ENCODE measurements around the gene TIMM44. TPM values are rescaled to one million over a fixed set of nuclear protein-coding genes. Genes with fewer than 3 reads are reported as not detected.
A peak's percentile ranks its signal among the peaks of the same experiment; 100 is the strongest.
"Not testable (repeated sequence)": the region's sequence is repeated elsewhere in the genome, so short reads cannot be mapped to it uniquely, and the experiment has no call there.

The TIMM44 gene
- total RNA-seq, 2 donors from 2014 or later, result 47.3 to 83.4 TPM

- TF ChIP-seq POLR2AphosphoS5 (IDR thresholded peaks at IDR 0.05) (peak; percentile 82), POLR2A (IDR thresholded peaks at IDR 0.05) (peak; percentile 81), CTCF (IDR thresholded peaks at IDR 0.05) (peak in 2 of 4 experiments; percentile 0 to 15)
- H3K27ac ChIP-seq, result peak overlapping the region; percentile 93 to 96
- H3K27me3 ChIP-seq (replicated peaks; ENCODE audit: insufficient read depth), result no peaks in the 10 kb centered on the region
- H3K4me1 ChIP-seq (replicated peaks), result peaks cover 4% of the 10 kb centered on the region
- peaks cover 7 to 10% of the 10 kb centered on the region in 2 donors for H3K36me3 ChIP-seq
- peak overlapping the region; percentile 67 to 84 for H3K4me3 ChIP-seq
- no peaks in the 10 kb centered on the region for H3K9me3 ChIP-seq
- peak; percentile 100 for DNase-seq (ENCODE audit: low spot score)
- intact Hi-C loops (cut with DNase I), result no loop called here
- 3% methylated on average over 49 of the region's 62 CpGs for WGBS
Observed at GRCh38 chr19:7920519-7921301, 22.8 kb downstream of the TIMM44 start.

- DNase-seq (ENCODE audit: low spot score), result peak; percentile 92
- peaks cover 7 to 10% of the 10 kb centered on the region in 2 donors for H3K36me3 ChIP-seq
- peak within 1 kb of the TSS; percentile 93 to 96 for H3K27ac ChIP-seq
- intact Hi-C loops (cut with DNase I), result no loop called here
- H3K4me1 ChIP-seq (replicated peaks), result peaks cover 4% of the 10 kb centered on the region
- H3K4me3 ChIP-seq, result peak within 1 kb of the TSS; percentile 67 to 84
- TF ChIP-seq CTCF (IDR thresholded peaks at IDR 0.05), result peak in 3 of 4 experiments; percentile 6 to 43 (median 30)
- peak; percentile 92 for TF ChIP-seq POLR2AphosphoS5 (IDR thresholded peaks at IDR 0.05)
- peak; percentile 64 for TF ChIP-seq POLR2A (IDR thresholded peaks at IDR 0.05)
- no peaks in the 10 kb centered on the region for H3K27me3 ChIP-seq (replicated peaks; ENCODE audit: insufficient read depth)
- WGBS, result 8% methylated on average over 62 of the region's 62 CpGs
- H3K9me3 ChIP-seq, result no peaks in the 10 kb centered on the region
Observed at GRCh38 chr19:7919610-7920518, 23.6 kb downstream of the TIMM44 start, which contains the start of gene SNAPC2. SNAPC2 (plus strand) TSS chr19:7920338; CDS start chr19:7920367, 29 bp downstream.

DNA sequence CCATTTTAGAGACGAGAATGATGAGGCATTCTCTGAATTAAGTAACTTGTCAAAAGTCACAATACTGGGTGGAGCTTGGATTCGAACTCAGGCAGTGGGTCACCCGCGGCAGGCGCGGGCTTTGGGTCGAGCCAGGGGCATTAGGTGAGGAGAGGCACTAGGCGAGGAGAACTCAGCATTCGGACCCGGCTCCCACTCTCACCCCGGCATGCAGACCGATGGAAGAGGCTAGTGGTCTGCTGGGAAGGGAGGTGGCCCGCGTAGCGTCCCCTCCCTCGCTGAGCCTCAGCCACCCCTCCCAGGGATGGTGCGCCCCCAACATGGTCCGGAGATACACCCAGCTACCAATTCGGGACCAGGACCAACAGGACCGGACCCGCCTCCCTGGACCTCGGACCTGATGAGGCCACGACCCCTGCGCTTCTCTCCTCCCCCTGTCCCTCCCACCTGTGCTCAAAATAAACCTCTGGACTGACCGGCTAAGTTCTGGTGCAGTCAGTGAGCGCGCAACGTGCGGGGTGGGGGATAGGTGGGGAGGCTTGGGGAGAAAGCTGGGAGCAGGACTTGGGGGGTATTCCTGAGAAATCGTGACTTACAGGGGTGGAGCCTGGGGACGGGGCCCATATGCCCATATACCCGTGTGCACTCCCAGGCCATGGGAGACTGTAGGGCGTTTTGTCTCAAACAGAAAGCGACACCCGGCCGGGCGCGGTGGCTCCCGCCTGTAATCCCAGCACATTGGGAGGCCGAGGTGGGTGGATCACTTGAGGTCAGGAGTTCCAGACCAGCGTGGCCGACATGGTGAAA, 24.6 kb downstream of the TIMM44 start:
- WGBS, result 61% methylated on average over 42 of the region's 42 CpGs
- Histone ChIP-seq H3K27ac (peak overlapping the region in 1 of 2 donors; percentile 96), H3K9me3 (no peaks in the 10 kb centered on the region), H3K4me1 (replicated peaks) (peaks cover 4% of the 10 kb centered on the region), H3K27me3 (replicated peaks; ENCODE audit: insufficient read depth) (no peaks in the 10 kb centered on the region), H3K36me3 (peaks cover 7 to 10% of the 10 kb centered on the region in 2 donors), H3K4me3 (no peak overlapping the region)
- intact Hi-C loops (cut with DNase I), result no loop called here
- TF ChIP-seq CTCF (IDR thresholded peaks at IDR 0.05) (no peak), POLR2A (IDR thresholded peaks at IDR 0.05) (no peak), POLR2AphosphoS5 (IDR thresholded peaks at IDR 0.05) (no peak)
- DNase-seq (ENCODE audit: low spot score), result no peak

DNA sequence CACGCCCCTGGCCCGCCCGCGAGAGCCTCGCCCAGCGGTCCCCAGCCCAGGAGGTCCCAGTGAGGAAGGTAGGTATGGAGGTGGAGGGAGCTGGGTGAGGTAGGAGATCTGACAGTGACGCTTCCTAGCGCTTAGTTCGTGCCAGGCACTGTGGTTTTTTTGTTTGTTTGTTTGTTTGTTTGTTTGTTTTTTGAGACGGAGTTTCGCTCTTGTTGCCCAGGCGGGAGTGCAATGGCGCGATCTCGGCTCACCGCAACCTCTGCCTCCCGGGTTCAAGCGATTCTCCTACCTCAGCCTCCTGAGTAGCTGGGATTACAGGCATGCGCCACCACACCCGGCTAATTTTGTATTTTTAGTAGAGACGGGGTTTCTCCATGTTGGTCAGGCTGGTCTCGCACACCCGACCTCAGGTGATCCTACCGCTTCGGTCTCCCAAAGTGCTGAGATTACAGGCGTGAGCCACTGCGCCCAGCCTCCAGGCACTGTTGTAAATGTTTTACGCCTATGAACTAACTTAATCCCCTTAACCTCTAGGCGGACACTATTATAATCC, 25.3 kb downstream of the TIMM44 start:
- peak overlapping the region; percentile 9 to 22 for H3K27ac ChIP-seq
- 37% methylated on average over 29 of the region's 29 CpGs for WGBS

More for the DNA sequence above, 25.3 kb downstream of the TIMM44 start:
- H3K4me1 ChIP-seq (replicated peaks); H3K36me3 ChIP-seq; H3K27me3 ChIP-seq (replicated peaks; ENCODE audit: insufficient read depth); DNase-seq (ENCODE audit: low spot score); H3K9me3 ChIP-seq; intact Hi-C loops (cut with DNase I): not testable (repeated sequence)
- H3K4me3 ChIP-seq, result peak overlapping the region in 1 of 2 donors; percentile 20
